Calu3 (cell line): ENCODE measurements around the gene RAB42. TPM values are rescaled to one million over a fixed set of nuclear protein-coding genes. Genes with fewer than 3 reads are reported as not detected.
"Not testable (repeated sequence)": the region's sequence is repeated elsewhere in the genome, so short reads cannot be mapped to it uniquely, and the experiment has no call there.

Source experiments
- BruUV-seq: library from RNA; stranded (reverse); fragments of 400-500 nt; replicated peaks from 2 replicates; lab custom pipeline; 2021; lab: Mats Ljungman, UMichigan
- CTCF ChIA-PET: fragments of 300-600 bp; sonication (Branson Sonifier 250); formaldehyde crosslinking; loops from one replicate; lab custom pipeline; 2022; ENCODE audit warnings: antibody characterized with exemption; lab: Charles Lee
- DNase-seq: peaks from one replicate; pipeline ENCODE4 v3.0.0; 2022
- H3K27ac Mint-ChIP-seq: one replicate; pipeline ENCODE4 v1.8.0; 2022; ENCODE audit warnings: mixed read lengths; ENCODE audit not compliant: unreplicated experiment
- H3K27me3 Mint-ChIP-seq: one replicate; pipeline ENCODE4 v1.8.0; 2022; ENCODE audit warnings: mixed read lengths; ENCODE audit not compliant: unreplicated experiment
- H3K36me3 Mint-ChIP-seq: one replicate; pipeline ENCODE4 v1.8.0; 2022; ENCODE audit warnings: mild to moderate bottlenecking, moderate library complexity, mixed read lengths; ENCODE audit not compliant: insufficient read depth, unreplicated experiment
- H3K4me1 Mint-ChIP-seq: one replicate; pipeline ENCODE4 v1.8.0; 2022; ENCODE audit warnings: mild to moderate bottlenecking, low read depth, mixed read lengths; ENCODE audit not compliant: unreplicated experiment
- H3K4me3 Mint-ChIP-seq: one replicate; pipeline ENCODE4 v1.8.0; 2022; ENCODE audit warnings: mild to moderate bottlenecking, low read depth, moderate library complexity, mixed read lengths; ENCODE audit not compliant: unreplicated experiment
- H3K9me3 Mint-ChIP-seq: one replicate; pipeline ENCODE4 v1.8.0; 2022; ENCODE audit warnings: low read depth, mixed read lengths; ENCODE audit not compliant: unreplicated experiment
- CTCF ChIP-seq: fragments of 200-600 bp; IDR thresholded peaks from one replicate; pipeline ENCODE4 v1.8.0; 2022; ENCODE audit warnings: antibody characterized with exemption; ENCODE audit not compliant: unreplicated experiment
- intact Hi-C: fragments of 100-400 bp; cut with micrococcal nuclease; formaldehyde crosslinking; loops from one replicate; pipeline ENCODE4 v1.10.0; 2022; ENCODE audit not compliant: unreplicated experiment
- total RNA-seq: library from RNA; stranded (reverse); gene quantifications from 2 replicates; pipeline ENCODE4 v1.2.3, GENCODE V29; 2022

Gene RAB42
- total RNA-seq, 1 experiment from 2014 or later = 1.1 TPM

- Mint-ChIP-seq H3K36me3 (peaks cover 43% of the 10 kb centered on the region), H3K9me3 (no peaks in the 10 kb centered on the region), H3K4me1 (no peaks in the 10 kb centered on the region), H3K4me3 (no peak overlapping the region), H3K27me3 (no peaks in the 10 kb centered on the region), H3K27ac (no peak overlapping the region)
- BruUV-seq = no TSS peak
- CTCF ChIA-PET = interaction anchor here (0.8 kb wide), 1 partner anchor 78 kb away, joined by 3 read pairs; no protein-coding TSS in a partner anchor
- intact Hi-C loops = no loop called here
- no peak for DNase-seq
- TF ChIP-seq CTCF = no peak
These were observed 26.3 kb upstream of the RAB42 start for GRCh38 chr1:28565726-28566125.

GRCh38 chr1:28566931-28567330 lies 25.1 kb upstream of the RAB42 start:
- DNase-seq = no peak
- CTCF ChIA-PET = no interaction called here
- Mint-ChIP-seq H3K4me3 (no peak overlapping the region), H3K4me1 (no peaks in the 10 kb centered on the region), H3K27ac (no peak overlapping the region), H3K27me3 (no peaks in the 10 kb centered on the region), H3K36me3 (peaks cover 44% of the 10 kb centered on the region), H3K9me3 (no peaks in the 10 kb centered on the region)
- no TSS peak for BruUV-seq
- intact Hi-C loops = no loop called here
- TF ChIP-seq CTCF = no peak

- no TSS peak for BruUV-seq
These were observed 20.2 kb upstream of the RAB42 start for GRCh38 chr1:28571911-28572310.

GRCh38 chr1:28572891-28573290 lies 19.2 kb upstream of the RAB42 start:
- CTCF ChIA-PET = interaction anchor here (1.2 kb wide), 1 partner anchor 9 kb away, joined by 3 read pairs; no protein-coding TSS in a partner anchor

More at GRCh38 chr1:28571911-28572310, 20.2 kb upstream of the RAB42 start:
- intact Hi-C loops = no loop called here
- peaks cover 53% of the 10 kb centered on the region for H3K36me3 Mint-ChIP-seq
- H3K9me3 Mint-ChIP-seq = no peaks in the 10 kb centered on the region
- no peak for TF ChIP-seq CTCF
- no peak overlapping the region for H3K27ac Mint-ChIP-seq
- DNase-seq = no peak
- H3K27me3 Mint-ChIP-seq = no peaks in the 10 kb centered on the region
- H3K4me1 Mint-ChIP-seq = no peaks in the 10 kb centered on the region
- CTCF ChIA-PET = interaction anchor here (0.6 kb wide), 1 partner anchor 285 kb away, joined by 3 read pairs; no protein-coding TSS in a partner anchor
- no peak overlapping the region for H3K4me3 Mint-ChIP-seq

GRCh38 chr1:28573564-28573963 lies 18.5 kb upstream of the RAB42 start:
- TF ChIP-seq CTCF = no peak
- H3K27ac Mint-ChIP-seq = no peak overlapping the region
- peaks cover 56% of the 10 kb centered on the region for H3K36me3 Mint-ChIP-seq
- intact Hi-C loops = no loop called here
- no peaks in the 10 kb centered on the region for H3K27me3 Mint-ChIP-seq
- no peaks in the 10 kb centered on the region for H3K9me3 Mint-ChIP-seq
- peaks cover 6% of the 10 kb centered on the region for H3K4me1 Mint-ChIP-seq
- BruUV-seq = no TSS peak
- CTCF ChIA-PET = interaction anchor here (1.2 kb wide), 1 partner anchor 9 kb away, joined by 3 read pairs; no protein-coding TSS in a partner anchor
- no peak for DNase-seq
- H3K4me3 Mint-ChIP-seq = no peak overlapping the region

More at GRCh38 chr1:28572891-28573290, 19.2 kb upstream of the RAB42 start:
- DNase-seq, H3K4me1 Mint-ChIP-seq, H3K4me3 Mint-ChIP-seq, intact Hi-C loops, H3K27ac Mint-ChIP-seq, BruUV-seq, H3K9me3 Mint-ChIP-seq, H3K27me3 Mint-ChIP-seq: not testable (repeated sequence)
- H3K36me3 Mint-ChIP-seq = peaks cover 56% of the 10 kb centered on the region
